Measurements from ENCODE around the gene UVRAG.

GRCh38 chr11:76153571-76153923 lies 338.5 kb downstream of the UVRAG start:
- TF ChIP-seq CTCF (IDR thresholded peaks at IDR 0.05): no peak
- TF ChIP-seq POLR2AphosphoS5 (IDR thresholded peaks at IDR 0.05): no peak

Measured in upper lobe of left lung (tissue), 4 donors.